ENCODE data around the gene GNG7. TPM values are rescaled to one million over a fixed set of nuclear protein-coding genes. Genes with fewer than 3 reads are reported as not detected.

GNG7 gene
- polyA plus RNA-seq, 1 of the 3 experiments (the other 2 are of a cell fraction) = 2.2 TPM

DNA sequence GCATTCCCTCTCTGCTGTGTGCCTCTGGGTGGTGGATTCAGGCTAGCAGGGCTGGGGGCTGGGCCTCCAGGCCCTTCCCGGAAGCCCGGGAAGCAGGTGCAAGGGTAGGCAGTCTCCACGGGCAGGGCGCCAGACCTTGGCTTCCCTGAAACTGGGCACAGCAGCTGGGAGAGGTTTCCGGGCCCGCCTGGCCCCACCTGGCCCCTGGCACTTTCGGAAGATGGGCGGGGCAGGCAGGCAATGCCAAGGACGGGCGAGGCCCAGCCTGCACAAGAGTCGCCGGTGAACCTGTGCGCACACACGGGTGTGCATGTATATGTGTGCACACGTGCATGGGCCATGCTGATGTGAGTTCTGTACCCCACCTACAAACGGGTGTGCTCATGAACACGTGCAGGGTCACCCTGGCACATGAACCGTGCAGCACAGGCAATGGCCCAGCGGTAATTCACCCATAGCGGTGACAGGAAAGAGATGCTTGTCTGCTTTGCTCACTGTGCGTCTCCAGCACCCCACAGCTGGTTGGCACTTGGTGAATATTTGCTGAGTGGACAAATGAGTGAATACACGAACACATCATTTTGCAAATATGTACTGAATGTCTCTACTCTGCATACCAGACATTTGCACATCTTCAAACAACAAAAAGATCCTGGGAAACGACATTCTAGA is 211.2 kb downstream of the GNG7 start (continued):
- TF ChIP-seq, protein P1, sequence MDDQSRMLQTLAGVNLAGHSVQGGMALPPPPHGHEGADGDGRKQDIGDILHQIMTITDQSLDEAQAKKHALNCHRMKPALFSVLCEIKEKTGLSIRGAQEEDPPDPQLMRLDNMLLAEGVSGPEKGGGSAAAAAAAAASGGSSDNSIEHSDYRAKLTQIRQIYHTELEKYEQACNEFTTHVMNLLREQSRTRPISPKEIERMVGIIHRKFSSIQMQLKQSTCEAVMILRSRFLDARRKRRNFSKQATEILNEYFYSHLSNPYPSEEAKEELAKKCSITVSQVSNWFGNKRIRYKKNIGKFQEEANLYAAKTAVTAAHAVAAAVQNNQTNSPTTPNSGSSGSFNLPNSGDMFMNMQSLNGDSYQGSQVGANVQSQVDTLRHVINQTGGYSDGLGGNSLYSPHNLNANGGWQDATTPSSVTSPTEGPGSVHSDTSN (IDR thresholded peaks at IDR 0.05) = peak; percentile 88
- TF ChIP-seq POLR2AphosphoS5 (IDR thresholded peaks at IDR 0.05; ENCODE audit: low read depth, low read length) (peak; percentile 19; the same call in 1 of the 2 replicates), NFIC (IDR thresholded peaks at IDR 0.05; ENCODE audit: borderline replicate concordance) (peak; percentile 41), TCF12 (IDR thresholded peaks at IDR 0.05) (peak; percentile 89), FOSL2 (IDR thresholded peaks at IDR 0.05; ENCODE audit: borderline replicate concordance, low read depth) (peak; percentile 66; the same call in 1 of the 2 replicates)

DNA sequence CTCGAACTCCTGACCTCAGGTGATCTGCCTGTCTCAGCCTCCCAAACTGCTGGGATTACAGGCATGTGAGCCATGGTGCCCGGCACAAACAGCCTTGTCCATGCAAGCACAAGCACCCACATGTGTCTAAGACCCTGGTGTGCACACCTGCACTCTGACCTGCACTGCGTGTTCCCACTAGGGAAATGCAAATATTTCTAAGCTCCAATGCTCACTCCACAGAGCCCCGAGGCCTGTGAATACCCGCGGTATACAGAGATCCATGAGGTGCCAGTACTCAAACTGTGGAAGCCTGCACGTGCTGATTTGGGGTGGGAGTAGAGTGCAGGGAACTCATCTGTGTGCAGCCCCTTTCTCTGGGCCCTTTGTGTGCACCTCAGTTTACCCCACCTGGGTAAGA is 211.8 kb downstream of the GNG7 start:
- no peaks in the 10 kb centered on the region for H3K9me2 ChIP-seq
- WGBS (ENCODE audit: low lambda C conversion rate) = 60% methylated on average over 7 of the region's 7 CpGs
- H3K9me3 ChIP-seq = no peaks in the 10 kb centered on the region
- no peak overlapping the region for H2AFZ ChIP-seq (ENCODE audit: low read depth)
- H3F3A ChIP-seq (replicated peaks; ENCODE audit: insufficient read depth) = peaks cover 43% of the 10 kb centered on the region
- H3K79me2 ChIP-seq (ENCODE audit: insufficient read depth) = peaks cover 3% of the 10 kb centered on the region; the same call in 1 of the 2 replicates
- ChIA-PET POLR2A (no interaction called here), CTCF (no interaction called here)
- H3K36me3 ChIP-seq (replicated peaks in 1 of 2; ENCODE audit: control insufficient read depth in 1 of 2, insufficient read depth in 2 of 2, low read length in 1 of 2) = no peaks in the 10 kb centered on the region
- no peak overlapping the region for H3K4me3 ChIP-seq (ENCODE audit: low read depth in 2 of 2, low read length in 1 of 2)
- no peaks in the 10 kb centered on the region for H3K27me3 ChIP-seq (ENCODE audit: insufficient read depth)
- no peak overlapping the region for H3K27ac ChIP-seq (ENCODE audit: low read depth in 2 of 2, low read length in 1 of 2)
- peaks cover 18 to 22% of the 10 kb centered on the region in 2 experiments; a peak in 3 of 4 replicates for H3K4me1 ChIP-seq (ENCODE audit: control insufficient read depth in 1 of 2, insufficient read depth in 2 of 2, low read depth in 1 of 2, low read length in 1 of 2)
- H3K9ac ChIP-seq = no peak overlapping the region
- DNase-seq = no peak
- no peaks in the 10 kb centered on the region for H4K20me1 ChIP-seq (ENCODE audit: insufficient read depth)
- H3K4me2 ChIP-seq = 0 out of 2 replicates have a peak overlapping the region, but pooled peaks have one; percentile 30
- no peak for TF ChIP-seq RXRA (IDR thresholded peaks at IDR 0.05; ENCODE audit: borderline replicate concordance, low read depth)
- TF ChIP-seq CHD2 (IDR thresholded peaks at IDR 0.05; ENCODE audit: low read length, partially characterized antibody) = no peak
- no peak for TF ChIP-seq RAD21 (IDR thresholded peaks at IDR 0.05; ENCODE audit: low read length)
- TF ChIP-seq REST (IDR thresholded peaks at IDR 0.05; ENCODE audit: low read depth, low read length) = no peak
- TF ChIP-seq SMC3 (IDR thresholded peaks at IDR 0.05; ENCODE audit: low read depth, low read length) = no peak
